IMR-90 (cell line): ENCODE data around the gene SLC25A52. TPM values are rescaled to one million over a fixed set of nuclear protein-coding genes. Genes with fewer than 3 reads are reported as not detected.

ENCODE experiments used
- ATAC-seq: fragments of 200-7000 bp; cut with Tn5 transposase; 2 replicates; pipeline ENCODE4 v1.9.1; 2020; ENCODE audit warnings: low read depth, mild to moderate bottlenecking, moderate library complexity
- BruUV-seq: library from RNA; stranded (reverse); fragments of 400-500 nt; replicated peaks from 2 replicates; lab custom pipeline; 2021; lab: Mats Ljungman, UMichigan
- CTCF ChIA-PET: fragments of 300-600 bp; formaldehyde crosslinking; extraction: SDS; loops from one replicate; lab custom pipeline; 2021; ENCODE audit warnings: antibody characterized with exemption; lab: Yijun Ruan, JAX
- POLR2A ChIA-PET: fragments of 300-600 bp; sonication (Branson Sonifier 250); formaldehyde crosslinking; loops from one replicate; lab custom pipeline; 2022; ENCODE audit warnings: antibody characterized with exemption; ENCODE audit not compliant: unreplicated experiment; lab: Charles Lee
- DNase-seq: peaks from one replicate; pipeline ENCODE4 v3.0.0; 2013
- H2AFZ ChIP-seq: replicated peaks from 2 replicates; pipeline ENCODE3; 2013; ENCODE audit warnings: low read length, mild to moderate bottlenecking; ENCODE audit not compliant: poor library complexity
- H2AK5ac ChIP-seq: 2 replicates; pipeline ENCODE4 v1.6.1; 2013; ENCODE audit warnings: low read depth, low read length, inconsistent platforms
- H2AK9ac ChIP-seq: replicated peaks from 2 replicates; pipeline ENCODE3; 2013; ENCODE audit warnings: mild to moderate bottlenecking, low read depth, low read length, moderate library complexity; ENCODE audit not compliant: poor library complexity
- H2BK120ac ChIP-seq: 2 replicates; pipeline ENCODE4 v1.6.1; 2013; ENCODE audit warnings: low read depth, low read length, inconsistent platforms
- H2BK15ac ChIP-seq: 3 replicates; pipeline ENCODE4 v1.6.1; 2013; ENCODE audit warnings: low read depth, low read length, inconsistent platforms
- H2BK20ac ChIP-seq: 2 replicates; pipeline ENCODE4 v1.6.1; 2013; ENCODE audit warnings: low read depth, mild to moderate bottlenecking, inconsistent platforms, low read length, moderate library complexity
- H2BK5ac ChIP-seq: 2 replicates; pipeline ENCODE4 v1.6.1; 2013; ENCODE audit warnings: mild to moderate bottlenecking, low read depth, low read length, inconsistent platforms; ENCODE audit not compliant: poor library complexity, severe bottlenecking
- H3K14ac ChIP-seq: replicated peaks from 2 replicates; pipeline ENCODE4 v1.6.1; 2013; ENCODE audit warnings: low read depth, low read length, inconsistent platforms
- H3K18ac ChIP-seq: 2 replicates; pipeline ENCODE4 v1.6.1; 2013; ENCODE audit warnings: low read depth, low read length, control low read depth
- H3K23ac ChIP-seq: 2 replicates; pipeline ENCODE4 v1.6.1; 2013; ENCODE audit warnings: low read depth, low read length, inconsistent platforms
- H3K27ac ChIP-seq: 2 replicates; pipeline ENCODE4 v1.5.1; 2013; ENCODE audit warnings: mild to moderate bottlenecking, control low read depth, low read length; ENCODE audit not compliant: insufficient read depth
- H3K27me3 ChIP-seq: 2 replicates; pipeline ENCODE4 v1.6.1; 2013; ENCODE audit warnings: low read length; ENCODE audit not compliant: control insufficient read depth, insufficient read depth
- H3K36me3 ChIP-seq: 2 replicates; pipeline ENCODE4 v1.6.1; 2013; ENCODE audit warnings: low read length, mixed read lengths; ENCODE audit not compliant: control insufficient read depth, insufficient read depth
- H3K4ac ChIP-seq: 2 replicates; pipeline ENCODE4 v1.6.1; 2013; ENCODE audit warnings: low read depth, low read length, inconsistent platforms
- H3K4me1 ChIP-seq: 2 replicates; pipeline ENCODE4 v1.6.1; 2013; ENCODE audit warnings: low read length, mixed read lengths; ENCODE audit not compliant: control insufficient read depth, insufficient read depth
- H3K4me2 ChIP-seq: 2 replicates; pipeline ENCODE4 v1.6.1; 2013; ENCODE audit warnings: low read depth, mild to moderate bottlenecking, control low read depth, low read length, moderate library complexity
- H3K4me3 ChIP-seq: 2 replicates; pipeline ENCODE4 v1.5.1; 2013; ENCODE audit warnings: low read depth, mild to moderate bottlenecking, control low read depth, low read length, moderate library complexity; ENCODE audit not compliant: insufficient read depth
- H3K56ac ChIP-seq: 2 replicates; pipeline ENCODE4 v1.6.1; 2013; ENCODE audit warnings: low read length, inconsistent platforms; ENCODE audit not compliant: insufficient read depth; ENCODE audit errors: extremely low read depth
- H3K79me1 ChIP-seq, 2 experiments: 2 replicates each; pipeline ENCODE4 v1.6.1; 2013; ENCODE audit warnings: low read length in 2 of 2, inconsistent platforms in 1 of 2, low read depth in 1 of 2
- H3K9ac ChIP-seq: 2 replicates; pipeline ENCODE4 v1.6.1; 2013; ENCODE audit warnings: low read depth, low read length, control low read depth
- H3K9me1 ChIP-seq: 2 replicates; pipeline ENCODE4 v1.6.1; 2013; ENCODE audit warnings: low read length, inconsistent platforms; ENCODE audit not compliant: insufficient read depth
- H3K9me3 ChIP-seq: 2 replicates; pipeline ENCODE4 v1.6.1; 2013; ENCODE audit warnings: low read length; ENCODE audit not compliant: control insufficient read depth, insufficient read depth
- H4K20me1 ChIP-seq: 2 replicates; pipeline ENCODE4 v1.6.1; 2013; ENCODE audit warnings: low read length, inconsistent platforms; ENCODE audit not compliant: insufficient read depth
- H4K5ac ChIP-seq: 2 replicates; pipeline ENCODE4 v1.6.1; 2013; ENCODE audit warnings: mild to moderate bottlenecking, low read depth, low read length, control low read depth
- H4K8ac ChIP-seq, 2 experiments: 2 replicates each; pipeline ENCODE4 v1.6.1; 2013; ENCODE audit warnings: low read depth in 2 of 2, low read length in 2 of 2, control low read depth in 1 of 2, inconsistent platforms in 1 of 2
- H4K91ac ChIP-seq: 2 replicates; pipeline ENCODE4 v1.6.1; 2013; ENCODE audit warnings: low read depth, low read length, inconsistent platforms; ENCODE audit not compliant: insufficient read depth
- CTCF ChIP-seq: conservative IDR thresholded peaks from 2 replicates; pipeline ENCODE4 v1.5.1; 2012; ENCODE audit warnings: mild to moderate bottlenecking, low read depth, low read length, improper control_type of control experiment
- MAFK ChIP-seq: IDR thresholded peaks from 2 replicates; pipeline ENCODE4 v1.6.1; 2012; ENCODE audit warnings: low read depth, low read length, improper control_type of control experiment
- NFE2L2 ChIP-seq: fragments of 150-350 bp; IDR thresholded peaks from 2 replicates; pipeline ENCODE4 v1.6.1; 2016; ENCODE audit warnings: low read depth, mild to moderate bottlenecking, low read length
- RCOR1 ChIP-seq: IDR thresholded peaks from 2 replicates; pipeline ENCODE4 v1.6.1; 2012; ENCODE audit warnings: mild to moderate bottlenecking, low read length, improper control_type of control experiment; ENCODE audit not compliant: insufficient replicate concordance
- SMC3 ChIP-seq: fragments of 150-350 bp; IDR thresholded peaks from 2 replicates; pipeline ENCODE4 v1.6.1; 2016; ENCODE audit warnings: low read depth, mild to moderate bottlenecking, antibody characterized with exemption, low read length, moderate library complexity
- USF2 ChIP-seq: fragments of 150-350 bp; IDR thresholded peaks from 2 replicates; pipeline ENCODE4 v1.6.1; 2017; ENCODE audit warnings: mild to moderate bottlenecking, antibody characterized with exemption, low read length, low read depth
- WGBS, 2 experiments: methylation state at CpG; one replicate each; pipeline versions ENCODE4 v1.1.5 to v1.1.7; 2013; ENCODE audit warnings: missing lambda C conversion rate in 2 of 2; ENCODE audit not compliant: insufficient read length in 1 of 2; ENCODE audit errors: extremely low coverage in 2 of 2; 5-methylcytosine and 5-hydroxymethylcytosine counted together
- dilution Hi-C: fragments of 300-500 bp; cut with HindIII; formaldehyde crosslinking; loops from one replicate; pipeline ENCODE4 v1.14.3; 2018; ENCODE audit warnings: low sequenced_read_pairs; ENCODE audit not compliant: unreplicated experiment
- in situ Hi-C: fragments of 300-500 bp; cut with MboI; formaldehyde crosslinking; loops from 3 replicates; pipeline ENCODE4 v1.14.3; 2019; ENCODE audit warnings: low sequenced_read_pairs, inconsistent platforms, mixed read lengths
- intact Hi-C: fragments of 100-400 bp; cut with micrococcal nuclease; formaldehyde crosslinking; loops from 2 replicates; pipeline ENCODE4 v1.10.0; 2022
- polyA plus RNA-seq, 3 experiments: library from polyadenylated mRNA; depleted of rRNA; stranded (reverse); fragments of >200 nt; gene quantifications; 2 replicates each; pipeline ENCODE4 v1.2.3, GENCODE V29; 2012; ENCODE audit warnings: low replicate concordance in 1 of 3
- total RNA-seq: library from RNA; depleted of rRNA; stranded (reverse); fragments of >200 nt; gene quantifications from 2 replicates; pipeline ENCODE4 v1.2.3, GENCODE V29; 2012

The SLC25A52 gene
- total and polyA plus RNA-seq, 2 of the 4 experiments (the other 2 are of a cell fraction), result not detected

- no peak overlapping the region for H2BK20ac ChIP-seq
- intact Hi-C loops, result no loop called here
- H2BK15ac ChIP-seq, result no peak overlapping the region
- no TSS peak for BruUV-seq
- CTCF ChIA-PET, result no interaction called here
- H3K9me3 ChIP-seq, result 0 out of 2 replicates have a peak, but pooled peaks cover 2% of the 10 kb centered on the region
- H4K91ac ChIP-seq, result no peak overlapping the region
- H3K9me1 ChIP-seq, result no peaks in the 10 kb centered on the region
- H3K18ac ChIP-seq, result no peak overlapping the region
- no peaks in the 10 kb centered on the region for H3K79me1 ChIP-seq
- no peak overlapping the region for H3K9ac ChIP-seq
- POLR2A ChIA-PET, result no interaction called here
- dilution Hi-C loops, result no loop called here
- in situ Hi-C loops, result no loop called here
- H2AK5ac ChIP-seq, result no peak overlapping the region
- 100% methylated on average over 1 of the region's 3 CpGs; no CpG with 5 or more reads in 1 of the 2 experiments for WGBS, 2 experiments
- H3K4me3 ChIP-seq, result no peak overlapping the region
- no peak overlapping the region for H3K23ac ChIP-seq
- no peak overlapping the region for H3K4me2 ChIP-seq
- no peak overlapping the region for H2BK120ac ChIP-seq
- no peak overlapping the region for H3K14ac ChIP-seq
- DNase-seq, result no peak
- no peak overlapping the region for H4K8ac ChIP-seq
- H3K4ac ChIP-seq, result no peak overlapping the region
- H4K20me1 ChIP-seq, result no peaks in the 10 kb centered on the region
- no peak overlapping the region for H3K27ac ChIP-seq
- H3K27me3 ChIP-seq, result no peaks in the 10 kb centered on the region
- no peak overlapping the region for H4K5ac ChIP-seq
- H2AFZ ChIP-seq, result no peak overlapping the region
- no peak for ATAC-seq
- no peak overlapping the region for H3K56ac ChIP-seq
- H2BK5ac ChIP-seq, result no peak overlapping the region
- H3K36me3 ChIP-seq, result no peaks in the 10 kb centered on the region
- TF ChIP-seq NFE2L2, result no peak
- no peak for TF ChIP-seq USF2
- TF ChIP-seq CTCF, result no peak
- no peak for TF ChIP-seq MAFK
- TF ChIP-seq SMC3, result no peak
- TF ChIP-seq RCOR1, result no peak
- H2AK9ac ChIP-seq, result no peak overlapping the region
- H3K4me1 ChIP-seq, result no peaks in the 10 kb centered on the region
These were observed 22.4 kb upstream of the SLC25A52 start for GRCh38 chr18:31783059-31783458.
